BE2C (cell line): Measurements from ENCODE around the gene DYNLL1.

Experiments used
- DNase-seq: peaks from one replicate; pipeline ENCODE4 v3.0.0-alpha.2; 2020
- H3K27me3 ChIP-seq: fragments of 250-450 bp; sonication (Bioruptor Pico); 2 replicates; pipeline ENCODE4 v1.5.1; 2020; ENCODE audit warnings: mild to moderate bottlenecking
- H3K36me3 ChIP-seq: fragments of 250-450 bp; sonication (Bioruptor Pico); 2 replicates; pipeline ENCODE4 v1.5.1; 2020; ENCODE audit warnings: mild to moderate bottlenecking
- H3K4me1 ChIP-seq: fragments of 250-450 bp; sonication (Bioruptor Pico); 2 replicates; pipeline ENCODE4 v1.5.1; 2020
- H3K4me3 ChIP-seq: 2 replicates; pipeline ENCODE4 v1.5.1; 2011; ENCODE audit warnings: low read depth, low read length
- H3K9me3 ChIP-seq: fragments of 250-450 bp; sonication (Bioruptor Pico); 2 replicates; pipeline ENCODE4 v1.5.1; 2020
- TF ChIP-seq, protein P1 (sequence below): IDR thresholded peaks from 2 replicates; pipeline ENCODE4 v1.5.1; 2012; ENCODE audit warnings: mild to moderate bottlenecking, low read depth, low read length

The DYNLL1 gene

DNA sequence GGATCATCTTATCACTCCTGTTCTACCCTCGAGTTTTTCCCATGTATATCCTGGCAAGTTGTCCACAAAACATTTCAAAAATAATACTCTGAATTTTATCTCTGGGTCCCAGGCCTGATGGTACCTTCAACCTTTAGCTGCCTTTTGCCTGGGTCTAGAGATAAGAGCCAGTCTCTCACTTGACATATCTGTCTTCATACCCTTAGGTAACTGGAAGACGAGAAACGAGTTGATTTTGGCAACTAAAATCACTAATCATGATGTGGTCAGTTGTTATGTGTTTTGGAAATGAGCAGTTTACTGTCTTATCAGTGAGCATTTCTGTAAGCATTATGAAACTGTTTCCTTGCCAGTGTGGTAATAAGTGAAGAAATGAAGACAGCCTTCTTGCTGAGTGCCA, 44.5 kb downstream of the DYNLL1 start:
- H3K9me3 ChIP-seq, result no peaks in the 10 kb centered on the region
- H3K36me3 ChIP-seq, result peaks cover 22% of the 10 kb centered on the region
- H3K4me3 ChIP-seq, result no peak overlapping the region
- DNase-seq, result no peak
- H3K4me1 ChIP-seq, result no peaks in the 10 kb centered on the region; the same call in 1 of the 2 replicates
- TF ChIP-seq, protein P1, sequence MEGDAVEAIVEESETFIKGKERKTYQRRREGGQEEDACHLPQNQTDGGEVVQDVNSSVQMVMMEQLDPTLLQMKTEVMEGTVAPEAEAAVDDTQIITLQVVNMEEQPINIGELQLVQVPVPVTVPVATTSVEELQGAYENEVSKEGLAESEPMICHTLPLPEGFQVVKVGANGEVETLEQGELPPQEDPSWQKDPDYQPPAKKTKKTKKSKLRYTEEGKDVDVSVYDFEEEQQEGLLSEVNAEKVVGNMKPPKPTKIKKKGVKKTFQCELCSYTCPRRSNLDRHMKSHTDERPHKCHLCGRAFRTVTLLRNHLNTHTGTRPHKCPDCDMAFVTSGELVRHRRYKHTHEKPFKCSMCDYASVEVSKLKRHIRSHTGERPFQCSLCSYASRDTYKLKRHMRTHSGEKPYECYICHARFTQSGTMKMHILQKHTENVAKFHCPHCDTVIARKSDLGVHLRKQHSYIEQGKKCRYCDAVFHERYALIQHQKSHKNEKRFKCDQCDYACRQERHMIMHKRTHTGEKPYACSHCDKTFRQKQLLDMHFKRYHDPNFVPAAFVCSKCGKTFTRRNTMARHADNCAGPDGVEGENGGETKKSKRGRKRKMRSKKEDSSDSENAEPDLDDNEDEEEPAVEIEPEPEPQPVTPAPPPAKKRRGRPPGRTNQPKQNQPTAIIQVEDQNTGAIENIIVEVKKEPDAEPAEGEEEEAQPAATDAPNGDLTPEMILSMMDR, result no peak
- H3K27me3 ChIP-seq, result no peaks in the 10 kb centered on the region

DNA sequence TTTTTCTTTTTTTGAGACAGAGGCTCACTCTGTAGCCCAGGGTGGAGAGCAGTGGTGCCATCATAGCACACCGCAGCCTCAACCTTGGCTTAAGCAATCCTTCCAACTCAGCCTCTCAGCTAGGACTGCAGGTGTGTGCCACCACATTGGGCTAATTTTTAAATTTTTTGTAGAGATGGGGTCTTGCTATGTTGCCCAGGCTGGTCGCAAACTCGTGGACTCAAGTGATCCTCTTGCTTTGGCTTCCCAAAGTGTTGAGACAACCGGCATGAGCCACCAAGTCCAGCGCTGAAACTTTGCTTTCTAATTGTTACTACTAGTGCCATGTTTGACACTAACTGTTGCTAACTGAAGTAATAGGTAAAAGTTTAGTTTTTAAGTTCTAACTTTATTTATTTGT, 46.3 kb downstream of the DYNLL1 start:
- peaks cover 27% of the 10 kb centered on the region for H3K36me3 ChIP-seq
- no peak overlapping the region for H3K4me3 ChIP-seq
- TF ChIP-seq, protein P1, result no peak
- no peak for DNase-seq
- H3K9me3 ChIP-seq, result no peaks in the 10 kb centered on the region
- H3K4me1 ChIP-seq, result no peaks in the 10 kb centered on the region
- H3K27me3 ChIP-seq, result no peaks in the 10 kb centered on the region

DNA sequence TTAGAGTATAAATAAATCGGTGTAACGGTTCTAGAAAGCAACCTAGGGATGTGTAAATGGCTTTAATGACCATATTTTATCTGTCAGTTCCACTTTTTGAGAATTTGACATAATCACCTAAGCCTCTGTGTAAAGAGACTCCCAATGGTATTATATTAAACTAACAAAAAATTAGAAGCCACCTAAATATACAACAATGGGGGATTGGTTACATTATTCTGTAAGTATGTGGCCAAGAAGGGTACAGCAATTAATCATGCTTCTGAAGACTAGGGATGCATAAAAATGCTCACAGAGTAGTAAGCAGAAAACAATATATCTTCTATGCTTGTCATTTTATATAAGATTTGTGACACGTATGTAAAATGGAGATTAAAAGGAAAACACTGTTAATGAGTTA, 48.8 kb downstream of the DYNLL1 start:
- H3K4me3 ChIP-seq, result no peak overlapping the region
- H3K9me3 ChIP-seq, result no peaks in the 10 kb centered on the region
- H3K36me3 ChIP-seq, result peaks cover 44% of the 10 kb centered on the region
- TF ChIP-seq, protein P1, result no peak
- DNase-seq, result no peak
- H3K4me1 ChIP-seq, result no peaks in the 10 kb centered on the region
- H3K27me3 ChIP-seq, result no peaks in the 10 kb centered on the region

DNA sequence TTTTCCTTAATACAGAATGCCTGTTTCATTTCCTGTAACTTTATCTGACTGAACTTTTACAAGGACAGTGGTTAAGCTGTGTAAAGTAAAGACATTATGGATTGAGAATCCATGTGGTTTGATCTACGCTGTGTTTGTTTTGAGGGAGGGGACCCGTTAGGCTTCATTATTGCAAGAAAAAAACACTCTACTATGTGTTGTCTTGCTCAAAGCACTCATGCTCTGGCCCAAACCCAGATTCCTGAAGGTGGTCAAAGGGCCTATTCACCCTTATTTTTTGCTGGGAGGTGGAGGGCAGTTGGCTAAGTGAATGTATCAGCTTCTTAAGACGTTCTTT, 50.1 kb downstream of the DYNLL1 start:
- H3K36me3 ChIP-seq, result peaks cover 38% of the 10 kb centered on the region
- H3K9me3 ChIP-seq, result no peaks in the 10 kb centered on the region
- H3K4me3 ChIP-seq, result no peak overlapping the region
- H3K27me3 ChIP-seq, result no peaks in the 10 kb centered on the region
- TF ChIP-seq, protein P1, result no peak
- no peaks in the 10 kb centered on the region for H3K4me1 ChIP-seq
- DNase-seq, result no peak
